Neural progenitor cell (in vitro differentiated cells): Measurements from ENCODE around the gene MMS22L. TPM values are rescaled to one million over a fixed set of nuclear protein-coding genes. Genes with fewer than 3 reads are reported as not detected.
A peak's percentile ranks its signal among the peaks of the same experiment; 100 is the strongest.

Experiments used
- DNase-seq: peaks from one replicate; pipeline ENCODE4 v3.0.0-alpha.2; 2016; ENCODE audit warnings: low spot score
- H2AFZ ChIP-seq: fragments of 200-600 bp; sonication (generic); replicated peaks from 2 replicates; pipeline ENCODE4 v1.6.1; 2016; ENCODE audit warnings: antibody characterized with exemption
- H3F3A ChIP-seq: fragments of 200-600 bp; sonication (generic); 2 replicates; pipeline ENCODE4 v1.6.1; 2016; ENCODE audit warnings: antibody characterized with exemption, low read depth
- H3K27ac ChIP-seq: fragments of 200-600 bp; sonication (generic); 2 replicates; pipeline ENCODE4 v1.5.1; 2016; ENCODE audit warnings: mild to moderate bottlenecking
- H3K27me3 ChIP-seq: fragments of 200-600 bp; sonication (generic); 2 replicates; pipeline ENCODE4 v1.6.1; 2016; ENCODE audit warnings: mild to moderate bottlenecking, moderate library complexity
- H3K36me3 ChIP-seq: fragments of 200-600 bp; sonication (generic); 2 replicates; pipeline ENCODE4 v1.5.1; 2016
- H3K4me1 ChIP-seq: fragments of 200-600 bp; sonication (generic); 2 replicates; pipeline ENCODE4 v1.6.1; 2016; ENCODE audit warnings: mixed run types
- H3K4me2 ChIP-seq: fragments of 200-600 bp; sonication (generic); 2 replicates; pipeline ENCODE4 v1.6.1; 2016
- H3K4me3 ChIP-seq: fragments of 200-600 bp; sonication (generic); 2 replicates; pipeline ENCODE4 v1.5.1; 2016
- H3K79me2 ChIP-seq: fragments of 200-600 bp; sonication (generic); 2 replicates; pipeline ENCODE4 v1.6.1; 2016; ENCODE audit warnings: low read depth
- H3K9ac ChIP-seq: fragments of 200-600 bp; sonication (generic); 2 replicates; pipeline ENCODE4 v1.6.1; 2016
- H3K9me3 ChIP-seq: fragments of 200-600 bp; sonication (generic); 2 replicates; pipeline ENCODE4 v1.5.1; 2016; ENCODE audit warnings: low read depth
- H4K20me1 ChIP-seq: fragments of 200-600 bp; sonication (generic); 2 replicates; pipeline ENCODE4 v1.6.1; 2016; ENCODE audit warnings: low read depth
- H3K27ac Mint-ChIP-seq: 3 replicates; pipeline ENCODE4 v1.8.0; 2021; ENCODE audit warnings: mixed read lengths
- H3K27me3 Mint-ChIP-seq: 2 replicates; pipeline ENCODE4 v1.8.0; 2022; ENCODE audit warnings: low read depth, mild to moderate bottlenecking, inconsistent platforms, moderate library complexity, mixed read lengths; ENCODE audit not compliant: insufficient read depth
- H3K36me3 Mint-ChIP-seq: 3 replicates; pipeline ENCODE4 v1.8.0; 2021; ENCODE audit warnings: mixed read lengths
- H3K4me1 Mint-ChIP-seq: 3 replicates; pipeline ENCODE4 v1.8.0; 2021; ENCODE audit warnings: mixed read lengths
- H3K4me3 Mint-ChIP-seq: 3 replicates; pipeline ENCODE4 v1.8.0; 2021; ENCODE audit warnings: mild to moderate bottlenecking, moderate library complexity, mixed read lengths
- H3K9me3 Mint-ChIP-seq: 3 replicates; pipeline ENCODE4 v1.8.0; 2020; ENCODE audit warnings: mixed read lengths
- EZH2 ChIP-seq: fragments of 200-600 bp; sonication (generic); IDR thresholded peaks from 2 replicates; pipeline ENCODE4 v1.6.1; 2017; ENCODE audit warnings: antibody characterized with exemption, mild to moderate bottlenecking, moderate library complexity
- EZH2phosphoT487 ChIP-seq: fragments of 200-600 bp; sonication (generic); IDR thresholded peaks from 2 replicates; pipeline ENCODE4 v1.6.1; 2017; ENCODE audit warnings: antibody characterized with exemption
- total RNA-seq: library from RNA; depleted of rRNA; stranded (reverse); fragments of >200 nt; gene quantifications from 2 replicates; pipeline ENCODE4 v1.2.3, GENCODE V29; 2015; ENCODE audit warnings: low replicate concordance
- TF ChIP-seq, protein P1 (sequence below): fragments of 200-600 bp; sonication (generic); IDR thresholded peaks from 2 replicates; pipeline ENCODE4 v1.5.1; 2017; ENCODE audit warnings: antibody characterized with exemption, mild to moderate bottlenecking

MMS22L gene
- total RNA-seq, 1 donor from 2014 or later: 76.5 TPM

DNA sequence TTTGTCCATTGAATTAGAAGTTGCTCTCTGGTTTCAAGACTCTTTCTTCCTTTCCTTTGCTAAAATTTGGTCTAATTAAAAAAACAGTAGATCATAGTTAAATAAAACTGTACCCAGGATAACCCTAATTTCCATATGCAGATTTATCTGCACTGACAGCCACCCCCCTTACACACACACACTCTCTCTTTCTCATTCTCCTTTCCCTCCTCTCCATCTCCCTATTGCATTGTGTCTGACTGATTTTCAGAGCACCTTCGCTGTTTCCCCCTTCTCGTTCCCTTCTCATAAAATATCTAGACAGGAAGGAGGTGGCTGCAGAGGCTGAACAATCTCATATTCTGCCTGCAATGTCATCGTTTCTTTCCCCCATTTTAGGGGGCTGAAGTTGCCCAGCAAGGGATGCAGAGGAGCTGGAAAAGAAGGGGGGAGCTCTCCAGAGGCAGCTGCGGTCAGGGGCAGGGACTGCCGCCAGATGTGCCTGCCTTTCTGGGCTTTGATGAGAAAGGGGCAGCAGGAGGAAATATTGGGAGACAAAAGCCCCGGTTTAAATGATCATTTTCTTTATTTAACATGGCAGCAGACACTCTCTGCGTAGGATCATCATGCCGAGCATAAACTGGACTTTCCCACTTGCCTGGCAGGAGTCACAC, 22.5 kb upstream of the MMS22L start:
- Histone ChIP-seq H3K9ac (no peak overlapping the region), H3K4me1 (peaks cover 22% of the 10 kb centered on the region), H3F3A (peaks cover 15% of the 10 kb centered on the region), H3K79me2 (no peaks in the 10 kb centered on the region), H4K20me1 (no peaks in the 10 kb centered on the region), H3K9me3 (no peaks in the 10 kb centered on the region), H2AFZ (peak overlapping the region; percentile 96), H3K4me2 (peak overlapping the region; percentile 65), H3K4me3 (peak overlapping the region; percentile 5), H3K36me3 (no peaks in the 10 kb centered on the region), H3K27ac (peak overlapping the region; percentile 60), H3K27me3 (no peaks in the 10 kb centered on the region)
- Mint-ChIP-seq H3K4me3 (peak overlapping the region; percentile 69), H3K27me3 (no peaks in the 10 kb centered on the region), H3K36me3 (no peaks in the 10 kb centered on the region), H3K4me1 (peaks cover 24% of the 10 kb centered on the region), H3K9me3 (no peaks in the 10 kb centered on the region), H3K27ac (peak overlapping the region; percentile 57)
- TF ChIP-seq, protein P1, sequence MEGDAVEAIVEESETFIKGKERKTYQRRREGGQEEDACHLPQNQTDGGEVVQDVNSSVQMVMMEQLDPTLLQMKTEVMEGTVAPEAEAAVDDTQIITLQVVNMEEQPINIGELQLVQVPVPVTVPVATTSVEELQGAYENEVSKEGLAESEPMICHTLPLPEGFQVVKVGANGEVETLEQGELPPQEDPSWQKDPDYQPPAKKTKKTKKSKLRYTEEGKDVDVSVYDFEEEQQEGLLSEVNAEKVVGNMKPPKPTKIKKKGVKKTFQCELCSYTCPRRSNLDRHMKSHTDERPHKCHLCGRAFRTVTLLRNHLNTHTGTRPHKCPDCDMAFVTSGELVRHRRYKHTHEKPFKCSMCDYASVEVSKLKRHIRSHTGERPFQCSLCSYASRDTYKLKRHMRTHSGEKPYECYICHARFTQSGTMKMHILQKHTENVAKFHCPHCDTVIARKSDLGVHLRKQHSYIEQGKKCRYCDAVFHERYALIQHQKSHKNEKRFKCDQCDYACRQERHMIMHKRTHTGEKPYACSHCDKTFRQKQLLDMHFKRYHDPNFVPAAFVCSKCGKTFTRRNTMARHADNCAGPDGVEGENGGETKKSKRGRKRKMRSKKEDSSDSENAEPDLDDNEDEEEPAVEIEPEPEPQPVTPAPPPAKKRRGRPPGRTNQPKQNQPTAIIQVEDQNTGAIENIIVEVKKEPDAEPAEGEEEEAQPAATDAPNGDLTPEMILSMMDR: no peak
- TF ChIP-seq EZH2 (no peak), EZH2phosphoT487 (no peak)
- DNase-seq: peak; percentile 37

DNA sequence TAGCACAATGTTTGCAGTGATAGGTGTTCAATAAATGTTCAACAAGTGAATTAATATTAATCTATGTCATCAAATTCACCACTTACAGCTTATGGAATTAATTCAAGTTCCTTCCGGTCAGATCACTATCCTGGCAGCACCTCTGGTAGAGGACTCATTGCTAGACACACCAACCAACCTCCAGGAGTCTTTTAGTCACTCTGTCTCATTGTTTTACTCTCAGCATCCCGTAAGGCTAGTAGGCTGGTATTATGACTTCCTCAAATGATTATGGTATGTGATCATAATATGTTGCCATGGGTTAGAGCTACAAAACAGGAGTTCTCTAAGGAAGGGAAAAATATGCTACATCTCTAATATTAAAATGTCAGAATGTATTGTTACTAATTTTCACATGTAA, 21.7 kb upstream of the MMS22L start:
- no peak overlapping the region for H3K27ac ChIP-seq
- no peak for TF ChIP-seq EZH2phosphoT487
- no peak for TF ChIP-seq EZH2
- TF ChIP-seq, protein P1: no peak
- no peaks in the 10 kb centered on the region for H3K9me3 ChIP-seq
- no peaks in the 10 kb centered on the region for H3K79me2 ChIP-seq
- H3K4me1 ChIP-seq: peaks cover 22% of the 10 kb centered on the region
- H3K4me2 ChIP-seq: no peak overlapping the region
- no peaks in the 10 kb centered on the region for H4K20me1 ChIP-seq
- H2AFZ ChIP-seq: no peak overlapping the region
- peak overlapping the region; percentile 67 for H3K27ac Mint-ChIP-seq
- H3K9ac ChIP-seq: no peak overlapping the region
- no peaks in the 10 kb centered on the region for H3K36me3 Mint-ChIP-seq
- no peaks in the 10 kb centered on the region for H3K9me3 Mint-ChIP-seq
- H3K27me3 Mint-ChIP-seq: no peaks in the 10 kb centered on the region
- DNase-seq: no peak
- no peak overlapping the region for H3K4me3 Mint-ChIP-seq
- no peaks in the 10 kb centered on the region for H3K36me3 ChIP-seq
- peaks cover 15% of the 10 kb centered on the region for H3F3A ChIP-seq
- no peak overlapping the region for H3K4me3 ChIP-seq
- no peaks in the 10 kb centered on the region for H3K27me3 ChIP-seq
- H3K4me1 Mint-ChIP-seq: peaks cover 24% of the 10 kb centered on the region

DNA sequence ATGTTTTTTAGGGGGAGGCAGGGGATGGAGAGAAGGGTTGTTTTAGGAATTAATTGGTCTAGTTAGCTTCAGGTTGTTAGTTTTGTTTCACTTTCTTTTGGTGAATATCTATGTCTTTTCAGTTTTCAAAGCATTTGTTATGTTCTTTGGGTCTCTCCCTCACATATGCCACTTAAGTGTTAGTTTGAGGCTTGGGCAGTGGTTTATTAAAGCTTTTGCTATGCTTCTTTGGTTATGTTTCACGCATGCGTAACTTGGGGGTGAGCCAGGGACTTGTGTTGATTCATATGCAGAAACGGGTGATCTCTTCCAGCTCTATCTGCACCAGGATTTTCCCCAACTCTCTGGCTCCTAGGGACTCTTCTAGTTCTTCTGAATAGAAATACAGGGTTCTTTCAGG, 11.4 kb upstream of the MMS22L start:
- H3K36me3 Mint-ChIP-seq: no peaks in the 10 kb centered on the region
- no peak overlapping the region for H3K4me3 Mint-ChIP-seq
- Histone ChIP-seq H3K4me3 (no peak overlapping the region), H3K9me3 (no peaks in the 10 kb centered on the region), H4K20me1 (no peaks in the 10 kb centered on the region), H3K36me3 (no peaks in the 10 kb centered on the region), H3K27ac (no peak overlapping the region), H2AFZ (no peak overlapping the region), H3F3A (no peaks in the 10 kb centered on the region), H3K4me1 (no peaks in the 10 kb centered on the region), H3K27me3 (no peaks in the 10 kb centered on the region), H3K4me2 (no peak overlapping the region), H3K79me2 (no peaks in the 10 kb centered on the region), H3K9ac (no peak overlapping the region)
- DNase-seq: no peak
- H3K27me3 Mint-ChIP-seq: peaks cover 2% of the 10 kb centered on the region
- no peaks in the 10 kb centered on the region for H3K4me1 Mint-ChIP-seq
- TF ChIP-seq EZH2: no peak
- TF ChIP-seq EZH2phosphoT487: no peak
- no peaks in the 10 kb centered on the region for H3K9me3 Mint-ChIP-seq
- no peak overlapping the region for H3K27ac Mint-ChIP-seq

DNA sequence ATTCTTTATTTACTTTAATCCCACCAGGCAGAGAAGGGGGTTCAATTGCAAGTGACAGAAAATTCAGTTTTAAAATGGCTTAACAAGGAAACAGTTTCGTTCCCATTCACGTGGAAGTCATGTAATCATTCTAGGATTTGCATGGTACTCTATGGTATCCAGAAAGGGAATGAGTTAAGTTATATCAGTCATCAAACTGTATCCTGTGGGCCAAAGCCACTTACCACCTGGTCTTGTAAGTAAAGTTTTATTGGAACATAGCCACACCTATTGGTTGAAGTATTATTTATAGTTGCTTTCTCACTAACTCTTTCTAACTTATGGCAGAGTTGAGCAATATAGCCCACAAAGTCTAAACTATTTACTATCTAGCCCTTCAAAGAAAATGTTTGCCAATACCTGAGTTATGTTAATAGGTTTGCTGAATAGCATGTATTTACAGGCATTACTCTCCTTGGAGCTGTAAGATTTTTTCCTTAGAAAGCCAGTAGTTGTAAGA, 10.2 kb upstream of the MMS22L start:
- no peak overlapping the region for H3K4me2 ChIP-seq

More for the DNA sequence above, 10.2 kb upstream of the MMS22L start:
- Mint-ChIP-seq H3K27me3 (peaks cover 2% of the 10 kb centered on the region), H3K36me3 (no peaks in the 10 kb centered on the region), H3K4me3 (no peak overlapping the region), H3K27ac (no peak overlapping the region), H3K9me3 (peaks cover 3% of the 10 kb centered on the region), H3K4me1 (no peaks in the 10 kb centered on the region)
- Histone ChIP-seq H3K4me3 (no peak overlapping the region), H3K27ac (no peak overlapping the region), H2AFZ (no peak overlapping the region), H3K36me3 (no peaks in the 10 kb centered on the region), H3F3A (no peaks in the 10 kb centered on the region), H3K9ac (no peak overlapping the region), H3K27me3 (no peaks in the 10 kb centered on the region), H4K20me1 (no peaks in the 10 kb centered on the region), H3K4me1 (no peaks in the 10 kb centered on the region), H3K79me2 (no peaks in the 10 kb centered on the region), H3K9me3 (no peaks in the 10 kb centered on the region)
- TF ChIP-seq EZH2 (no peak), EZH2phosphoT487 (no peak)
- TF ChIP-seq, protein P1: no peak
- no peak for DNase-seq
